ENCODE measurements around the gene CPA4.

DNA sequence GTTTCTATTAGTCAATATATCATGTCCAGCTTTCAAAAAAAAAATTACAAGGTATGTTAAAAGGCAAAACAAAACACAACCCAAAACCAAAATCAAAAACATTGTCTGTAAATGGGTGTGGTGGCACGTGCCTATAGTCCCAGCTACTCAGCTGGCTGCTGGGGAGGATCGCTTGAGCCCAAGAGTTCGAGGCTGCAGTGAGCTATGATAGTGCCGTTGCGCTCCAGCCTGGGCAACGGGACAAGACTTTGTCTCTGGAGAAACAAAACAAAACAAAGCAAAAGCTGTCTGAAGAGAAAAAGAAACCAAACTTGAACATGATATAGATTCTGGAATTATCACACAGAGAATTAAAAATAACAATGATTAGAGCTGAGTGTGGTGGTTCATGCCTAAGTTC lies 41.3 kb downstream of the CPA4 start:
- TF ChIP-seq, protein P1, sequence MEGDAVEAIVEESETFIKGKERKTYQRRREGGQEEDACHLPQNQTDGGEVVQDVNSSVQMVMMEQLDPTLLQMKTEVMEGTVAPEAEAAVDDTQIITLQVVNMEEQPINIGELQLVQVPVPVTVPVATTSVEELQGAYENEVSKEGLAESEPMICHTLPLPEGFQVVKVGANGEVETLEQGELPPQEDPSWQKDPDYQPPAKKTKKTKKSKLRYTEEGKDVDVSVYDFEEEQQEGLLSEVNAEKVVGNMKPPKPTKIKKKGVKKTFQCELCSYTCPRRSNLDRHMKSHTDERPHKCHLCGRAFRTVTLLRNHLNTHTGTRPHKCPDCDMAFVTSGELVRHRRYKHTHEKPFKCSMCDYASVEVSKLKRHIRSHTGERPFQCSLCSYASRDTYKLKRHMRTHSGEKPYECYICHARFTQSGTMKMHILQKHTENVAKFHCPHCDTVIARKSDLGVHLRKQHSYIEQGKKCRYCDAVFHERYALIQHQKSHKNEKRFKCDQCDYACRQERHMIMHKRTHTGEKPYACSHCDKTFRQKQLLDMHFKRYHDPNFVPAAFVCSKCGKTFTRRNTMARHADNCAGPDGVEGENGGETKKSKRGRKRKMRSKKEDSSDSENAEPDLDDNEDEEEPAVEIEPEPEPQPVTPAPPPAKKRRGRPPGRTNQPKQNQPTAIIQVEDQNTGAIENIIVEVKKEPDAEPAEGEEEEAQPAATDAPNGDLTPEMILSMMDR (conservative IDR thresholded peaks at IDR 0.05; ENCODE audit: low read length): no peak
- TF ChIP-seq EZH2phosphoT487 (IDR thresholded peaks at IDR 0.05; ENCODE audit: borderline replicate concordance, low read depth, low read length): no peak
